ENCODE data around the gene KCNN4.

- TF ChIP-seq CTCF (IDR thresholded peaks at IDR 0.05) (no peak), POLR2A (IDR thresholded peaks at IDR 0.05) (no peak), POLR2AphosphoS5 (IDR thresholded peaks at IDR 0.05) (no peak)
Observed at GRCh38 chr19:43762814-43763213, 18.0 kb downstream of the KCNN4 start.

Data from transverse colon (tissue), 4 donors.